Left cardiac atrium (tissue), 4 donors: Measurements from ENCODE around the gene PATZ1. TPM values are rescaled to one million over a fixed set of nuclear protein-coding genes. Genes with fewer than 3 reads are reported as not detected.

Experiments
- ATAC-seq, 2 donors: fragments of 200-7000 bp; cut with Tn5 transposase; one replicate each; pipeline ENCODE4 v1.9.1; 2020; ENCODE audit warnings: mild to moderate bottlenecking in 2 of 2, moderate library complexity in 2 of 2
- DNase-seq: peaks from one replicate; pipeline ENCODE4 v3.0.0-alpha.2; 2020
- intact Hi-C, 2 donors: fragments of 100-400 bp; cut with DNase I; formaldehyde crosslinking; loops; one replicate each; pipeline versions ENCODE4 v1.14.1 to v1.15.1; 2022 to 2023
- total RNA-seq, 2 donors: library from RNA; stranded (reverse); fragmentation: NEBNext Ultra II Directional; extraction: Animal tissue kit (Norgen Biotek cat#: 25700); gene quantifications; one replicate each; pipeline ENCODE4 v1.2.1, GENCODE V29; 2021
- donor health status: DM: no; HTN: yes; CAD: no.
- donor health status: DM: no; HTN: yes; CAD: no; lungs with severe emphysema.
- donor health status: DM: yes; HTN: yes; CAD: no.
- donor health status: Dilated cardiomyopathy.

Gene PATZ1
- total RNA-seq, 2 donors from 2014 or later, result 11.5 to 12.3 TPM

GRCh38 chr22:31289344-31289743 is 56.8 kb downstream of the PATZ1 start:
- no peak for ATAC-seq
- DNase-seq, result no peak
- intact Hi-C loops, result no loop called here

DNA sequence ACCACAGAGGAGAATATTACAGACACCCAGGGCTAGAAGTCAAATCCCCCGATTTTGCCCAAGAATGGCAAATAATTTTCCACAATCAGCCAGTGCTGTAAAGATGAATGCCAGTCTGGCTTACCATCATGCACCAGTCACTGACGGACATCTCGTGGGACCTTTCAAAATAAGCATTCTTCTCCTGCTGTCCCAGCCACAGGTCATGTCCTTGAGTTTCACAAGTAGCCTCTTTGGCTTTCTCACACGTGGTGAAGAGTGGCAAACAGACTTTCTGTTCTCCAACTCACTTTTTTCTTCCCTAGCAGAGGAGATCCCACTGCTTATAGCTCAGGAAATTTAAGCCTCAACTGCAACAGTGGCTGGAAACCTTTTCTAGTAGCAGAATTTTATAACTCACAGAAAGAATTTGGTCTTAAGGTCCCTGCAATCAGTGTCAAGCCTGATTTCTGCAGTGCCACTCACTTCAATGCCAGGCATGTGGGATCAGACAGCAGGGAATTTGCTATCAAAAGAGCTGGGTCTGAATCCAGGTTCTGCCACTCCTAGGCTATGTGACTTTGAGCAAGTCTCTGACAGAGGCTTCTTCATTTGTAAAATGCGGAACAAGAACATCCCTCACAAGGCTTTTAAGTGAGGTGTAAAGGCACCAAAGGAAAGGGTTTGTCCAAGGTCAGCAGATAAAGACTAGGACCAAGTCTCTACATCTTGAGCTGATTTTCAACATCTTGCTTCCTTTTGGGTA is 57.5 kb downstream of the PATZ1 start:
- ATAC-seq, result no peak
- intact Hi-C loops, result no loop called here
- DNase-seq, result no peak

GRCh38 chr22:31287818-31288495 is 58.2 kb downstream of the PATZ1 start:
- no peak for ATAC-seq
- intact Hi-C loops, result no loop called here
- DNase-seq, result no peak

- ATAC-seq (no peak), DNase-seq (no peak)
- intact Hi-C loops, result no loop called here
These were observed 59.5 kb downstream of the PATZ1 start for GRCh38 chr22:31286360-31287255.

DNA sequence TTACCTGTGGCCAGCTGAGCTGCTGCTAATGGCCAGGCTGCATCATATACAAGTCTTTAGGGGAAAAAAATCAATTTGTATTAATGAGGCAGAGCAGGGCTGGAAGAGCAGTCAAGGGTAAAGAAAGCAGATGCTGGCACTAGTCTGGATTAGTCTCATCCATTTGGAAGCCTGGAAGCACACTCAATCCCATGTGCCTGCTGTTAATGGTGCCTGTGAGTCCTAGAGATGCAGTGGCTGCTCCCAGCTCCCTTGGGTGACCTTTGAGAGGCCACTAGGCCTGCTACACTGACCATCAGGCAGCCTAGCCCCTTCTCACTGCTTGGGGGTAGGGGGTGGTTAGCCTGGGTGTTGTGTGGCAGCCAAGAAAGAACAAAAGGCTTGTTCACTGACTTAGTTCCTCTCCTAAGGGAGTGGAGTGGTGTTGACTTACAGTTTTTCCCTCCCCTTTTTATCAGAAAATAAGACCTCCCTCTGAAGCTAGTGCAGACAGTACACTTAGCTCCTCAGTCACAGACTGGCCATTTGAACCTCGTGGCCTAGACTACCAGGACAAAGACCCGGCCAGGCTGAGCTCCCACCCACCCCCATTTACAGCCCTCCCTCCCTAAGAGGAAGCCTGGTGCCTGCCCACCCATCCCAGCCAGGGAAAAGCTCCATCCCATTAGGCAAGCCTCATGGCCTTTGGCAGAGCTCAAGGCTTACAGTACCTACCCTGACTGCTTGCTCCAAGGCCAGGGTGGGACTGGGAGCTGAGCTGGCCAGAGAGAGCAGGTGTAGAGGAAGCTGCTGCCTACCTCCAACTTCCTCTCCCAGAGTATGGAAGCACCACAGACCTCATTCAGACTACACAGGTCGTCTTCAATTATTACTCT is 61.6 kb downstream of the PATZ1 start:
- intact Hi-C loops, result no loop called here
- DNase-seq (no peak), ATAC-seq (no peak)

GRCh38 chr22:31282748-31283468 is 63.2 kb downstream of the PATZ1 start:
- no peak for ATAC-seq

GRCh38 chr22:31281733-31282132 is 64.4 kb downstream of the PATZ1 start:
- DNase-seq (no peak), ATAC-seq (peak in 1 of 2 donors; percentile 15)
- intact Hi-C loops, result no loop called here

More at GRCh38 chr22:31282748-31283468, 63.2 kb downstream of the PATZ1 start:
- intact Hi-C loops, result no loop called here
- DNase-seq, result no peak

DNA sequence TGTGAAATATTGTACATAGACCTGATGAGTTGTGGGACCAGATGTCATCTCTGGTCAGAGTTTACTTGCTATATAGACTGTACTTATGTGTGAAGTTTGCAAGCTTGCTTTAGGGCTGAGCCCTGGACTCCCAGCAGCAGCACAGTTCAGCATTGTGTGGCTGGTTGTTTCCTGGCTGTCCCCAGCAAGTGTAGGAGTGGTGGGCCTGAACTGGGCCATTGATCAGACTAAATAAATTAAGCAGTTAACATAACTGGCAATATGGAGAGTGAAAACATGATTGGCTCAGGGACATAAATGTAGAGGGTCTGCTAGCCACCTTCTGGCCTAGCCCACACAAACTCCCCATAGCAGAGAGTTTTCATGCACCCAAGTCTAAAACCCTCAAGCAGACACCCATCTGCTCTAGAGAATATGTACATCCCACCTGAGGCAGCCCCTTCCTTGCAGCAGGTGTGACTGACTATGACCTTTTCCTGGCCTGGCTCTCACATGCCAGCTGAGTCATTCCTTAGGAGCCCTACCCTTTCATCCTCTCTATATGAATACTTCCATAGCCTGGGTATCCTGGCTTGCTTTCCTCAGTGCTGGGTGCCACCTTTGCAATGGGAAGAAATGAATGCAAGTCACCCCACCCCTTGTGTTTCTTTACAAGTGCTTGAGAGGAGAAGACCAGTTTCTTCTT is 66.2 kb downstream of the PATZ1 start:
- intact Hi-C loops, result loop anchor here in 1 of 2 donors (10.0 kb wide), 1 partner anchor 65 kb away; the partner anchor contains the start of gene LIMK2
- no peak for DNase-seq
- no peak for ATAC-seq

DNA sequence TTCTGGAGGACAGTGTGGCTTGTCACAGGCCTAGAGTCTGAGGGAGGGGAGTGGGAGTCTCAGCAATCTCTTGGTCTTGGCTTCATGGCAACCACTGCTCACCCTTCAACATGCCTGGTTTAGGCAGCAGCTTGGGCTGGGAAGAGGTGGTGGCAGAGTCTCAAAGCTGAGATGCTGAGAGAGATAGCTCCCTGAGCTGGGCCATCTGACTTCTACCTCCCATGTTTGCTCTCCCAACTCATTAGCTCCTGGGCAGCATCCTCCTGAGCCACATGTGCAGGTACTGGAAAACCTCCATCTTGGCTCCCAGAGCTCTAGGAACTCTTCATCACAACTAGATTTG is 66.8 kb downstream of the PATZ1 start:
- ATAC-seq (peak in 1 of 2 donors; percentile 4), DNase-seq (no peak)
- intact Hi-C loops, result loop anchor here in 1 of 2 donors (10.0 kb wide), 1 partner anchor 64 kb away; the partner anchor contains the start of gene LIMK2

DNA sequence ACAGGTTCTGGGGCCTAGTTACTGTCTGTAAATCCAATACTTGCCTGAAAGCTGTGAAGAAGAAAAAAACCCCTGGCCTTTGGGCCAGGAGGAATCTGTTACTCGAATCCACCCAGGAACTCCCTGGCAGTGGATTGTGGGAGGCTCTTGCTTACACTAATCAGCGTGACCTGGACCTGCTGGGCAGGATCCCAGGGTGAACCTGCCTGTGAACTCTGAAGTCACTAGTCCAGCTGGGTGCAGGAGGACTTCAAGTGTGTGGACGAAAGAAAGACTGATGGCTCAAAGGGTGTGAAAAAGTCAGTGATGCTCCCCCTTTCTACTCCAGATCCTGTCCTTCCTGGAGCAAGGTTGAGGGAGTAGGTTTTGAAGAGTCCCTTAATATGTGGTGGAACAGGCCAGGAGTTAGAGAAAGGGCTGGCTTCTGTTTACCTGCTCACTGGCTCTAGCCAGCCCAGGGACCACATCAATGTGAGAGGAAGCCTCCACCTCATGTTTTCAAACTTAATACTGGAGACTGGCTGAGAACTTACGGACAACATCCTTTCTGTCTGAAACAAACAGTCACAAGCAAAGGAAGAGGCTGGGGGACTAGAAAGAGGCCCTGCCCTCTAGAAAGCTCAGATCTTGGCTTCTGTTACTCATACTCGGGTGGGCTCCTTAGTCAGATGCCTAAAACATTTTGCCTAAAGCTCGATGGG is 67.4 kb downstream of the PATZ1 start:
- intact Hi-C loops, result loop anchor here in 1 of 2 donors (10.0 kb wide), 1 partner anchor 64 kb away; the partner anchor contains the start of gene LIMK2
- DNase-seq, result no peak
- ATAC-seq, result peak in 1 of 2 donors; percentile 32

DNA sequence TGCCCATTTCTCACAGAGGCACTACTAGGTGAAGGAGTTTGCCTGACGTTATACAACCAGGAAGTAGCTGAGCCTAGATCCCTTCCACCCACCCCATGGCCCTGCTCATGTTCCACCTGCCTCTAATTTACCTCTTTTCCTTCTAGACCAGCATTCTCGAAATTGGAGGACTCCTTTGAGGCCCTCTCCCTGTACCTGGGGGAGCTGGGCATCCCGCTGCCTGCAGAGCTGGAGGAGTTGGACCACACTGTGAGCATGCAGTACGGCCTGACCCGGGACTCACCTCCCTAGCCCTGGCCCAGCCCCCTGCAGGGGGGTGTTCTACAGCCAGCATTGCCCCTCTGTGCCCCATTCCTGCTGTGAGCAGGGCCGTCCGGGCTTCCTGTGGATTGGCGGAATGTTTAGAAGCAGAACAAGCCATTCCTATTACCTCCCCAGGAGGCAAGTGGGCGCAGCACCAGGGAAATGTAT is 68.0 kb downstream of the PATZ1 start:
- intact Hi-C loops, result loop anchor here in 1 of 2 donors (10.0 kb wide), 1 partner anchor 63 kb away; the partner anchor contains the start of gene LIMK2
- ATAC-seq, result no peak

DNA sequence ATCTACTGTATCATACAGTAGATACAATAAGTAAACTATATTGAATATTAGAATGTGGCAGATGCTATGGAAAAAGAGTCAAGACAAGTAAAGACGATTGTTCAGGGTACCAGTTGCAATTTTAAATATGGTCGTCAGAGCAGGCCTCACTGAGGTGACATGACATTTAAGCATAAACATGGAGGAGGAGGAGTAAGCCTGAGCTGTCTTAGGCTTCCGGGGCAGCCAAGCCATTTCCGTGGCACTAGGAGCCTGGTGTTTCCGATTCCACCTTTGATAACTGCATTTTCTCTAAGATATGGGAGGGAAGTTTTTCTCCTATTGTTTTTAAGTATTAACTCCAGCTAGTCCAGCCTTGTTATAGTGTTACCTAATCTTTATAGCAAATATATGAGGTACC is 68.4 kb downstream of the PATZ1 start:
- DNase-seq, result no peak
- no peak for ATAC-seq
- intact Hi-C loops, result loop anchor here in 1 of 2 donors (10.0 kb wide), 1 partner anchor 63 kb away; the partner anchor contains the start of gene LIMK2

More for the DNA sequence above, 68.0 kb downstream of the PATZ1 start:
- DNase-seq, result no peak

- no peak for DNase-seq
- no peak for ATAC-seq
- intact Hi-C loops, result loop anchor here in 1 of 2 donors (10.0 kb wide), 1 partner anchor 62 kb away; the partner anchor contains the start of gene LIMK2
These were observed 69.5 kb downstream of the PATZ1 start for GRCh38 chr22:31276426-31277167.
